Keratinocyte (primary cell): ENCODE results near the gene POLR2C. TPM values are rescaled to one million over a fixed set of nuclear protein-coding genes. Genes with fewer than 3 reads are reported as not detected.

ENCODE experiments used
- DNase-seq: peaks from one replicate; pipeline ENCODE4 v3.0.0-alpha.2; 2011; ENCODE audit warnings: low read depth, missing footprints, low spot score
- FAIRE-seq: peaks from 2 replicates; lab custom pipeline; 2011; peaks lifted over from hg19 to GRCh38; lab: Jason Lieb, UNC
- H2AFZ ChIP-seq: 2 replicates; pipeline ENCODE4 v1.6.0; 2012; ENCODE audit warnings: low read length, control low read depth, inconsistent platforms; ENCODE audit not compliant: control insufficient read depth
- H3K27ac ChIP-seq: 2 replicates; pipeline ENCODE4 v1.5.1; 2011; ENCODE audit warnings: low read length; ENCODE audit not compliant: control insufficient read depth, insufficient read depth
- H3K27me3 ChIP-seq: 3 replicates; pipeline ENCODE4 v1.6.0; 2011; ENCODE audit warnings: low read length; ENCODE audit not compliant: control insufficient read depth, insufficient read depth; ENCODE audit errors: extremely low read depth
- H3K36me3 ChIP-seq, 2 experiments: 2 replicates in 1 of 2; 3 replicates in 1 of 2; pipeline ENCODE4 v1.5.1; 2011; ENCODE audit warnings: low read length in 2 of 2, mild to moderate bottlenecking in 1 of 2; ENCODE audit not compliant: control insufficient read depth in 2 of 2, insufficient read depth in 2 of 2; ENCODE audit errors: extremely low read depth in 1 of 2
- H3K4me1 ChIP-seq: 3 replicates; pipeline ENCODE4 v1.5.1; 2011; ENCODE audit warnings: low read length; ENCODE audit not compliant: control insufficient read depth, insufficient read depth; ENCODE audit errors: extremely low read depth
- H3K4me2 ChIP-seq: 3 replicates; pipeline ENCODE4 v1.6.0; 2011; ENCODE audit warnings: low read depth, low read length; ENCODE audit not compliant: control insufficient read depth, insufficient read depth; ENCODE audit errors: extremely low read depth
- H3K4me3 ChIP-seq, 3 experiments: fragments of 200-600 bp in 1 of 3; sonication (generic) in 1 of 3; 2 replicates in 2 of 3; 3 replicates in 1 of 3; pipeline ENCODE4 v1.5.1; 2011 to 2016; ENCODE audit warnings: low read length in 3 of 3, mild to moderate bottlenecking in 3 of 3, control low read depth in 2 of 3, inconsistent platforms in 1 of 3, low read depth in 1 of 3, mixed read lengths in 1 of 3, mixed run types in 1 of 3, moderate library complexity in 1 of 3; ENCODE audit not compliant: control insufficient read depth in 2 of 3, insufficient read depth in 2 of 3; ENCODE audit errors: extremely low read depth in 1 of 3
- H3K79me2 ChIP-seq: 2 replicates; pipeline ENCODE4 v1.6.0; 2012; ENCODE audit warnings: low read length; ENCODE audit not compliant: control insufficient read depth, insufficient read depth
- H3K9ac ChIP-seq: 3 replicates; pipeline ENCODE4 v1.6.0; 2011; ENCODE audit warnings: low read length; ENCODE audit not compliant: control insufficient read depth, insufficient read depth; ENCODE audit errors: extremely low read depth
- H3K9me1 ChIP-seq: 3 replicates; pipeline ENCODE4 v1.6.0; 2011; ENCODE audit warnings: low read length; ENCODE audit not compliant: control insufficient read depth, insufficient read depth; ENCODE audit errors: extremely low read depth
- H3K9me3 ChIP-seq: 2 replicates; pipeline ENCODE4 v1.5.1; 2012; ENCODE audit warnings: low read depth, low read length; ENCODE audit not compliant: control insufficient read depth
- H4K20me1 ChIP-seq: 3 replicates; pipeline ENCODE4 v1.6.0; 2011; ENCODE audit warnings: low read length; ENCODE audit not compliant: control insufficient read depth, insufficient read depth; ENCODE audit errors: extremely low read depth
- EZH2 ChIP-seq: IDR thresholded peaks from one replicate; pipeline ENCODE4 v1.6.1; 2012; ENCODE audit warnings: inconsistent platforms, mild to moderate bottlenecking, low read length, moderate library complexity
- dilution Hi-C: fragments of 300-500 bp; cut with MboI; formaldehyde crosslinking; loops from one replicate; pipeline ENCODE4 v1.7.0; 2020; ENCODE audit warnings: low sequenced_read_pairs; ENCODE audit not compliant: extremely low pct_ligation_motif_present
- polyA plus RNA-seq, 5 experiments: library from polyadenylated mRNA; depleted of rRNA in 3 of 5; stranded (reverse) in 3 of 5; stranded (forward) in 1 of 5; unstranded in 1 of 5; fragments of >200 nt; gene quantifications; 1 replicate in 1 of 5; 2 replicates in 3 of 5; 3 replicates in 1 of 5; pipeline versions ENCODE4 v1.2.1 to v1.2.3, GENCODE V29; 2011 to 2012; ENCODE audit warnings: missing spikeins in 2 of 5, low read depth in 1 of 5, low replicate concordance in 1 of 5
- TF ChIP-seq, protein P1 (sequence below), 3 experiments: IDR thresholded peaks in 1 of 3; conservative IDR thresholded peaks in 1 of 3; optimal IDR thresholded peaks in 1 of 3; 2 replicates in 2 of 3; 3 replicates in 1 of 3; pipeline versions ENCODE3 to v1.5.1; 2011; ENCODE audit warnings: low read length in 3 of 3, mild to moderate bottlenecking in 3 of 3, moderate library complexity in 2 of 3, control low read depth in 1 of 3, inconsistent platforms in 1 of 3; ENCODE audit not compliant: insufficient read depth in 2 of 3; ENCODE audit errors: extremely low read depth in 1 of 3

Gene POLR2C
- polyA plus RNA-seq, 1 donor (not counting 4 experiments of a cell fraction or from before 2014, with no cell fraction given) = 74.6 TPM

DNA sequence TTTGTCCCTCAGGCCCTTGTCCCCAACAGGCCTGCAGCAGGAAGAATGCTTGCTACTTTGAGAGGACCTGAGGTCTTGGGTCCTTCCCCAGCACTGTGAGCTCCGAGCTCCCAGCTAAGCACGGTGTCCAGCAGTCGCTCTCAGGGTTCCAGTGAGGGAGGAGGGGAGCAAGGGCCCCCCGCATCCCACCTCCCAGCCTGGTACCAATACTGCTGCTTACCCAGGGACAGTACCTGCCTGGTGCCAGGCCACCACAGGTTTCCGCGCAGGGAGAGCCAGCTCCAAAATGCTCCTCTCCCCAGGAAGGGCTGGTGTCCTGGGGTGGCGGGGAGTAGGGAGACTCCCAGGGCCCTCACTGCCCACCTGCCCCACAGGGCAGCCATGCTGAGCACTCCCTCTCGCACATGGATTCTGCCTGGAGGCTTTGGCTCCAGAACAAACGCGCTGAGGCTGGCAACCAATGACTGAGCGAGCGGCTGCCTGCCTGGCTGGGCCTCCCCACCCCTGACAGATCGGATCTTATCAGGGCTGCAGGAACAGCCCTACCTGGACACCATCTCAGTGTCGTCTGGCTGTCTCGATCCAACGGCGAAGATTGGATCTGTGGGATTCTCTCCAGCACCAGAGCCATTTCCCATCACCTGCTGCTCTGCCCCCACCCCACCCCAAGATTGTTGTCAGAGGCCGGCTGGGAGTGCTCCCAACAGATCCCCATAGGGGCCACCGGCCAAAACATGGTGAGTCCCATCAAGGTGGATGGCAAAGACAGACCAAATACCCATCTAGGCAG is 21.4 kb downstream of the POLR2C start:
- Histone ChIP-seq H3K27ac (no peak overlapping the region), H3K9ac (no peak overlapping the region), H2AFZ (no peak overlapping the region), H3K36me3 (peaks cover 3 to 4% of the 10 kb centered on the region in 2 experiments), H4K20me1 (no peaks in the 10 kb centered on the region), H3K4me2 (peak overlapping the region; percentile 45), H3K4me3 (no peak overlapping the region), H3K9me1 (no peaks in the 10 kb centered on the region), H3K9me3 (no peaks in the 10 kb centered on the region), H3K27me3 (no peaks in the 10 kb centered on the region), H3K79me2 (no peaks in the 10 kb centered on the region), H3K4me1 (peaks cover 21% of the 10 kb centered on the region)
- DNase-seq (no peak), FAIRE-seq (no peak)
- dilution Hi-C loops = no loop called here
- TF ChIP-seq, protein P1, sequence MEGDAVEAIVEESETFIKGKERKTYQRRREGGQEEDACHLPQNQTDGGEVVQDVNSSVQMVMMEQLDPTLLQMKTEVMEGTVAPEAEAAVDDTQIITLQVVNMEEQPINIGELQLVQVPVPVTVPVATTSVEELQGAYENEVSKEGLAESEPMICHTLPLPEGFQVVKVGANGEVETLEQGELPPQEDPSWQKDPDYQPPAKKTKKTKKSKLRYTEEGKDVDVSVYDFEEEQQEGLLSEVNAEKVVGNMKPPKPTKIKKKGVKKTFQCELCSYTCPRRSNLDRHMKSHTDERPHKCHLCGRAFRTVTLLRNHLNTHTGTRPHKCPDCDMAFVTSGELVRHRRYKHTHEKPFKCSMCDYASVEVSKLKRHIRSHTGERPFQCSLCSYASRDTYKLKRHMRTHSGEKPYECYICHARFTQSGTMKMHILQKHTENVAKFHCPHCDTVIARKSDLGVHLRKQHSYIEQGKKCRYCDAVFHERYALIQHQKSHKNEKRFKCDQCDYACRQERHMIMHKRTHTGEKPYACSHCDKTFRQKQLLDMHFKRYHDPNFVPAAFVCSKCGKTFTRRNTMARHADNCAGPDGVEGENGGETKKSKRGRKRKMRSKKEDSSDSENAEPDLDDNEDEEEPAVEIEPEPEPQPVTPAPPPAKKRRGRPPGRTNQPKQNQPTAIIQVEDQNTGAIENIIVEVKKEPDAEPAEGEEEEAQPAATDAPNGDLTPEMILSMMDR (optimal IDR thresholded peaks at IDR 0.05 in 1 of 3, IDR thresholded peaks at IDR 0.05 in 1 of 3, conservative IDR thresholded peaks at IDR 0.05 in 1 of 3; ENCODE audit: extremely low read depth in 1 of 3, insufficient read depth in 2 of 3, low read length in 3 of 3) = no peak
- no peak for TF ChIP-seq EZH2

DNA sequence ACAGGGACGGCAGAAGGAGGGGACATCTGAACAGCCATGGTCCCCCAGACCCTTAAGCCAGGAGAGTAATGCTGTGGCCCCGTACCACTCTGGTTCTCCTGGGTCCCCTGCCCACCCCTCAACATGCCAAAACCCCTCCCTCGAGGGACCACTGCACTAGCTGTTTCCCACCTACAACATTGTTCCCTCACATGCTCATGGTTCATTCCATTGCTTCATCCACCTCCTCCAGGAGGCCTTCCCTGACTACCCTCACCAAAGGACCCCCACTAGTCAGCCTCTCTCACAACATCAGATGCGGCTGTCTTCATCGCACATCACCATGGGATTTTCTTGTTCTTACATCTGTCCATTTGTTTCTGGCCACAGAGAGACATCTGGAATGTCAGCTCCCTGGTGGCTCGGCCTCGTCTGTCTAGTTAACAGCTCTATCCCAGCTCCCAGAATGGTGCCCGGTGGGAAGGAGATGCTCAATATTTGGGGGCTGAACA is 22.1 kb downstream of the POLR2C start:
- H3K4me2 ChIP-seq = peak overlapping the region; percentile 45
- no peak overlapping the region for H3K9ac ChIP-seq
- no peak overlapping the region for H2AFZ ChIP-seq
- peaks cover 21% of the 10 kb centered on the region for H3K4me1 ChIP-seq
- no peaks in the 10 kb centered on the region for H3K79me2 ChIP-seq
- H3K9me1 ChIP-seq = no peaks in the 10 kb centered on the region
- no peak for DNase-seq
- no peaks in the 10 kb centered on the region for H3K27me3 ChIP-seq
- dilution Hi-C loops = no loop called here
- H3K9me3 ChIP-seq = no peaks in the 10 kb centered on the region
- TF ChIP-seq, protein P1 (optimal IDR thresholded peaks at IDR 0.05 in 1 of 3, IDR thresholded peaks at IDR 0.05 in 1 of 3, conservative IDR thresholded peaks at IDR 0.05 in 1 of 3; ENCODE audit: extremely low read depth in 1 of 3, insufficient read depth in 2 of 3, low read length in 3 of 3) = no peak
- no peak for TF ChIP-seq EZH2
- H3K27ac ChIP-seq = no peak overlapping the region
- no peak overlapping the region for H3K4me3 ChIP-seq
- H3K36me3 ChIP-seq = peaks cover 0 to 2% of the 10 kb centered on the region in 2 experiments
- no peaks in the 10 kb centered on the region for H4K20me1 ChIP-seq
- no peak for FAIRE-seq
